Stomach (tissue), 9 donors: ENCODE measurements around the gene KCNJ12. TPM values are rescaled to one million over a fixed set of nuclear protein-coding genes. Genes with fewer than 3 reads are reported as not detected.
A peak's percentile ranks its signal among the peaks of the same experiment; 100 is the strongest.
"Not testable (repeated sequence)": the region's sequence is repeated elsewhere in the genome, so short reads cannot be mapped to it uniquely, and the experiment has no call there.

Source experiments
- DNase-seq, 2 donors: peaks; one replicate each; pipeline versions ENCODE4 v3.0.0 to v3.0.0-alpha.2; 2013 to 2019
- H3K27ac ChIP-seq, 5 donors: fragments of 200-600 bp in 4 of 5; sonication (generic) in 4 of 5; one replicate each; pipeline ENCODE4 v1.5.1; 2013 to 2019; ENCODE audit warnings: mild to moderate bottlenecking in 1 of 5, moderate library complexity in 1 of 5
- H3K27me3 ChIP-seq, 3 donors: fragments of 200-600 bp; sonication (generic); one replicate each; pipeline ENCODE4 v1.5.1; 2017 to 2019; ENCODE audit warnings: mixed run types in 1 of 3
- H3K36me3 ChIP-seq, 4 donors: fragments of 200-600 bp; sonication (generic); 1 replicate in 3 of 4; 2 replicates in 1 of 4; pipeline ENCODE4 v1.5.1; 2016 to 2019
- H3K4me1 ChIP-seq, 4 donors: fragments of 200-600 bp; sonication (generic); one replicate each; pipeline ENCODE4 v1.5.1; 2016 to 2019
- H3K4me3 ChIP-seq, 4 donors: fragments of 200-600 bp; sonication (generic) in 3 of 4; one replicate each; pipeline ENCODE4 v1.5.1; 2016 to 2019; ENCODE audit warnings: mild to moderate bottlenecking in 1 of 4
- H3K9me3 ChIP-seq, 4 donors: fragments of 200-600 bp; sonication (generic); one replicate each; pipeline ENCODE4 v1.5.1; 2016 to 2019
- CTCF ChIP-seq, 7 experiments: fragments of 450-650 bp in 4 of 7; fragments of 200-600 bp in 3 of 7; sonication (generic) in 3 of 7; IDR thresholded peaks; one replicate each; pipeline ENCODE4 v1.5.1; 2016 to 2019; ENCODE audit warnings: antibody characterized with exemption in 7 of 7, control low read depth in 2 of 7, mild to moderate bottlenecking in 1 of 7
- EP300 ChIP-seq: sonication (generic); formaldehyde crosslinking; IDR thresholded peaks from one replicate; pipeline ENCODE4 v1.6.1; 2017; ENCODE audit warnings: antibody characterized with exemption
- POLR2A ChIP-seq, 4 donors: fragments of 450-650 bp; IDR thresholded peaks; one replicate each; pipeline ENCODE4 v1.6.1; 2016; ENCODE audit warnings: antibody characterized with exemption in 4 of 4, control low read depth in 2 of 4, mild to moderate bottlenecking in 1 of 4, moderate library complexity in 1 of 4
- POLR2AphosphoS5 ChIP-seq, 3 donors: sonication (generic); formaldehyde crosslinking; IDR thresholded peaks; one replicate each; pipeline ENCODE4 v1.6.1; 2016; ENCODE audit warnings: antibody characterized with exemption in 3 of 3
- WGBS, 5 donors: extraction: QIAGEN DNeasy Blood & Tissue Kit in 3 of 5; methylation state at CpG; one replicate each; pipeline versions ENCODE4 v1.1.5 to v1.1.7; 2013 to 2018; 5-methylcytosine and 5-hydroxymethylcytosine counted together
- intact Hi-C: fragments of 100-400 bp; cut with DNase I; formaldehyde crosslinking; loops from one replicate; pipeline ENCODE4 v1.15.1; 2023; ENCODE audit warnings: low total_unique reads
- polyA plus RNA-seq, 3 donors: library from polyadenylated mRNA; stranded (reverse); fragments of 200-250 nt; gene quantifications; one replicate each; pipeline ENCODE4 v1.2.3, GENCODE V29; 2013
- total RNA-seq, 5 donors: library from RNA; depleted of rRNA; stranded (reverse); fragments of >200 nt; gene quantifications; one replicate each; pipeline versions ENCODE4 v1.1.0 to v1.2.3, GENCODE V29; 2014 to 2016
- donor health status: healthy with polysubstance abuse.
- donor health status: Bipolar disorder and iron deficiency.
- donor health status: healthy.

Gene KCNJ12
- total and polyA plus RNA-seq, 8 donors, result under 0.01 to 10.5 (median 1.8) TPM; not detected in 1

GRCh38 chr17:21399474-21400186 lies 23.5 kb downstream of the KCNJ12 start:
- Histone ChIP-seq H3K27me3 (no peaks in the 10 kb centered on the region), H3K9me3 (peaks cover 0 to 2% (median 0%) of the 10 kb centered on the region in 4 donors), H3K4me3 (no peak overlapping the region), H3K4me1 (peaks cover 0 to 20% (median 0%) of the 10 kb centered on the region in 4 donors), H3K36me3 (no peaks in the 10 kb centered on the region), H3K27ac (no peak overlapping the region)
- intact Hi-C loops, result loop anchor here (5.0 kb wide), 1 partner anchor 288 kb away; no protein-coding TSS in a partner anchor
- WGBS, 5 donors, result 88 to 94% (median 90%) methylated on average over 13 of the region's 13 CpGs
- no peak for TF ChIP-seq POLR2AphosphoS5 (IDR thresholded peaks at IDR 0.05)
- TF ChIP-seq POLR2A (IDR thresholded peaks at IDR 0.05), result no peak
- TF ChIP-seq EP300, result no peak
- no peak for TF ChIP-seq CTCF (IDR thresholded peaks at IDR 0.05)
- no peak for DNase-seq

GRCh38 chr17:21400187-21400569 lies 24.0 kb downstream of the KCNJ12 start:
- WGBS, 5 donors, result 59 to 80% (median 65%) methylated on average over 5 to 9 of the region's 9 CpGs
- peaks cover 0 to 20% (median 0%) of the 10 kb centered on the region in 4 donors for H3K4me1 ChIP-seq
- not testable (repeated sequence) for H3K27me3 ChIP-seq, H3K9me3 ChIP-seq, H3K4me3 ChIP-seq, H3K27ac ChIP-seq, H3K36me3 ChIP-seq, DNase-seq
- intact Hi-C loops, result loop anchor here (5.0 kb wide), 1 partner anchor 287 kb away; no protein-coding TSS in a partner anchor

GRCh38 chr17:21400816-21401593 lies 24.8 kb downstream of the KCNJ12 start:
- DNase-seq, result no peak
- H3K36me3 ChIP-seq, result no peaks in the 10 kb centered on the region
- H3K9me3 ChIP-seq, result peaks cover 0 to 2% (median 0%) of the 10 kb centered on the region in 4 donors
- peak overlapping the region in 1 of 5 donors; percentile 75 for H3K27ac ChIP-seq
- intact Hi-C loops, result loop anchor here (5.0 kb wide), 1 partner anchor 286 kb away; no protein-coding TSS in a partner anchor
- 77 to 82% (median 81%) methylated on average over 13 to 15 of the region's 15 CpGs for WGBS, 5 donors
- no peaks in the 10 kb centered on the region for H3K27me3 ChIP-seq
- no peak overlapping the region for H3K4me3 ChIP-seq
- TF ChIP-seq CTCF (IDR thresholded peaks at IDR 0.05), result no peak
- TF ChIP-seq POLR2AphosphoS5 (IDR thresholded peaks at IDR 0.05), result no peak
- no peak for TF ChIP-seq POLR2A (IDR thresholded peaks at IDR 0.05)
- no peak for TF ChIP-seq EP300
- peaks cover 0 to 20% (median 0%) of the 10 kb centered on the region in 4 donors for H3K4me1 ChIP-seq

- not testable (repeated sequence) for H3K9me3 ChIP-seq, H3K27me3 ChIP-seq, H3K4me3 ChIP-seq, H3K36me3 ChIP-seq
- H3K4me1 ChIP-seq, result peaks cover 0 to 15% (median 0%) of the 10 kb centered on the region in 4 donors
- TF ChIP-seq POLR2AphosphoS5 (IDR thresholded peaks at IDR 0.05), result peak in 1 of 3 donors; percentile 27
- intact Hi-C loops, result loop anchor here (5.0 kb wide), 1 partner anchor 285 kb away; no protein-coding TSS in a partner anchor
- WGBS, 5 donors, result 62 to 76% (median 72%) methylated on average over 8 of the region's 8 CpGs
- peak overlapping the region in 4 of 5 donors; percentile 7 to 75 (median 19) for H3K27ac ChIP-seq
- peak in 1 of 2 donors; percentile 85 for DNase-seq
These were observed 26.0 kb downstream of the KCNJ12 start for GRCh38 chr17:21402166-21402571.

- not testable (repeated sequence) for H3K36me3 ChIP-seq, H3K9me3 ChIP-seq, H3K4me3 ChIP-seq, H3K4me1 ChIP-seq, DNase-seq, H3K27me3 ChIP-seq
- 85 to 92% (median 88%) methylated on average over 3 of the region's 3 CpGs for WGBS, 5 donors
- H3K27ac ChIP-seq, result peak overlapping the region in 3 of 5 donors; percentile 7 to 75 (median 18)
- intact Hi-C loops, result loop anchor here (5.0 kb wide), 1 partner anchor 284 kb away; no protein-coding TSS in a partner anchor
These were observed 26.8 kb downstream of the KCNJ12 start for GRCh38 chr17:21402926-21403325.

GRCh38 chr17:21404106-21404505 lies 27.9 kb downstream of the KCNJ12 start:
- H3K27me3 ChIP-seq, H3K4me3 ChIP-seq, H3K9me3 ChIP-seq, H3K36me3 ChIP-seq, DNase-seq, H3K4me1 ChIP-seq: not testable (repeated sequence)
- 70 to 85% (median 77%) methylated on average over 6 to 8 of the region's 8 CpGs for WGBS, 5 donors
- intact Hi-C loops, result loop anchor here (5.0 kb wide), 1 partner anchor 283 kb away; no protein-coding TSS in a partner anchor
- peak overlapping the region in 1 of 5 donors; percentile 75 for H3K27ac ChIP-seq

- H3K36me3 ChIP-seq, H3K9me3 ChIP-seq, H3K4me1 ChIP-seq, H3K27me3 ChIP-seq, DNase-seq, H3K4me3 ChIP-seq: not testable (repeated sequence)
- intact Hi-C loops, result loop anchor here (5.0 kb wide), 1 partner anchor 283 kb away; no protein-coding TSS in a partner anchor
- H3K27ac ChIP-seq, result peak overlapping the region in 3 of 5 donors; percentile 4 to 75 (median 29)
- WGBS, 5 donors, result 68 to 83% (median 74%) methylated on average over 2 to 6 of the region's 6 CpGs
These were observed 28.4 kb downstream of the KCNJ12 start for GRCh38 chr17:21404539-21404938.

GRCh38 chr17:21404956-21405731 lies 29.0 kb downstream of the KCNJ12 start:
- intact Hi-C loops, result loop anchor here (5.0 kb wide), 1 partner anchor 282 kb away; no protein-coding TSS in a partner anchor
- H3K27me3 ChIP-seq, H3K4me3 ChIP-seq, DNase-seq, H3K4me1 ChIP-seq, H3K9me3 ChIP-seq, H3K36me3 ChIP-seq: not testable (repeated sequence)
- H3K27ac ChIP-seq, result peak overlapping the region in 4 of 5 donors; percentile 4 to 75 (median 18)
- 56 to 77% (median 72%) methylated on average over 10 to 26 of the region's 26 CpGs for WGBS, 5 donors
